Measurements from ENCODE around the gene GMFB.
A peak's percentile ranks its signal among the peaks of the same experiment; 100 is the strongest.

The GMFB gene

GRCh38 chr14:54493293-54493692, 4.5 kb upstream of the GMFB start:
- DNase-seq (ENCODE audit: low spot score): peak; percentile 20

GRCh38 chr14:54490445-54491175, 1.8 kb upstream of the GMFB start:
- no peak for DNase-seq (ENCODE audit: low spot score)

GRCh38 chr14:54489731-54490444, 1.1 kb upstream of the GMFB start:
- no peak for DNase-seq (ENCODE audit: low spot score)

- DNase-seq (ENCODE audit: low spot score): no peak
These were observed 521 bp upstream of the GMFB start for GRCh38 chr14:54489318-54489683.

GRCh38 chr14:54488318-54488645, 498 bp downstream of the GMFB start:
- no peak for DNase-seq (ENCODE audit: low spot score)

GRCh38 chr14:54487771-54488170, 1.0 kb downstream of the GMFB start:
- no peak for DNase-seq (ENCODE audit: low spot score)

- no peak for DNase-seq (ENCODE audit: low spot score)
These were observed 2.1 kb downstream of the GMFB start for GRCh38 chr14:54486685-54487084.

- no peak for DNase-seq (ENCODE audit: low spot score)
These were observed 4.9 kb downstream of the GMFB start for GRCh38 chr14:54483846-54484245.

GRCh38 chr14:54483073-54483745, 5.6 kb downstream of the GMFB start:
- DNase-seq (ENCODE audit: low spot score): no peak

- no peak for DNase-seq (ENCODE audit: low spot score)
These were observed 7.1 kb downstream of the GMFB start for GRCh38 chr14:54481695-54482094.

- no peak for DNase-seq (ENCODE audit: low spot score)
These were observed 7.8 kb downstream of the GMFB start for GRCh38 chr14:54480830-54481562.

GRCh38 chr14:54478636-54479215, 10.1 kb downstream of the GMFB start:
- no peak for DNase-seq (ENCODE audit: low spot score)

- DNase-seq (ENCODE audit: low spot score): no peak
These were observed 12.9 kb downstream of the GMFB start for GRCh38 chr14:54475911-54476310.

GRCh38 chr14:54475187-54475899, 13.4 kb downstream of the GMFB start:
- no peak for DNase-seq (ENCODE audit: low spot score)

- no peak for DNase-seq (ENCODE audit: low spot score)
These were observed 14.5 kb downstream of the GMFB start for GRCh38 chr14:54474232-54474793.

- DNase-seq (ENCODE audit: low spot score): no peak
These were observed 16.5 kb downstream of the GMFB start for GRCh38 chr14:54472315-54472714.

- no peak for DNase-seq (ENCODE audit: low spot score)
These were observed 17.1 kb downstream of the GMFB start for GRCh38 chr14:54471641-54472040.

- no peak for DNase-seq (ENCODE audit: low spot score)
These were observed 18.1 kb downstream of the GMFB start for GRCh38 chr14:54470701-54471100.

- no peak for DNase-seq (ENCODE audit: low spot score)
These were observed 21.5 kb downstream of the GMFB start for GRCh38 chr14:54467280-54467679.

- DNase-seq (ENCODE audit: low spot score): peak; percentile 83
These were observed 23.1 kb downstream of the GMFB start for GRCh38 chr14:54465654-54466053.

GRCh38 chr14:54462048-54462447, 26.7 kb downstream of the GMFB start:
- DNase-seq (ENCODE audit: low spot score): no peak

Data from SK-N-DZ (cell line).